ENCODE results near the gene ZFYVE28.

DNA sequence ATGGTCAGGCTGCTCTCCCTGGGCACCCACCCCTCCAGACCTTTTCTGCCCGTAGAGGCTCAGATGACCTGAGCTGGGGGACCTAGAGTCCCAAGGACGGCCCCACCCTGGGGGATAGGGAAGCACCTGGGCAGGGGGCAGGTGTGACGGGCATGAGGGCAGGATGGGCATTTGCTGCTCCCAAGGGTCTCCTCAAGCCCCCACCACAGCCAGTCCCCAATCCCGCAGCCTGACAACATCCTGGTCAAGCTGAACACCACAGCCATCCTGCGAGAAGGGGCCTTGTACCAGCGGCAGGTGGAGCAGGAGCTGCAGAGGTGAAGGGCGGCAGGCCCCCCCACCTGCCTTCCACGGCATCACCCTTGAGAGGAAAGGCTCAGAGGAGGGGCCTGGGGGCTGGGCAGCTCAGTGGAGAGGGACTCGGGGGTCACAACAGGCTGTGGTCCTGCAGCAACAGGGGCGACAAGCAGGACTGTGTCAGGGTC lies 32.6 kb upstream of the ZFYVE28 start:
- no peak for TF ChIP-seq EZH2 (IDR thresholded peaks at IDR 0.05; ENCODE audit: low read depth)
- TF ChIP-seq, protein P1, sequence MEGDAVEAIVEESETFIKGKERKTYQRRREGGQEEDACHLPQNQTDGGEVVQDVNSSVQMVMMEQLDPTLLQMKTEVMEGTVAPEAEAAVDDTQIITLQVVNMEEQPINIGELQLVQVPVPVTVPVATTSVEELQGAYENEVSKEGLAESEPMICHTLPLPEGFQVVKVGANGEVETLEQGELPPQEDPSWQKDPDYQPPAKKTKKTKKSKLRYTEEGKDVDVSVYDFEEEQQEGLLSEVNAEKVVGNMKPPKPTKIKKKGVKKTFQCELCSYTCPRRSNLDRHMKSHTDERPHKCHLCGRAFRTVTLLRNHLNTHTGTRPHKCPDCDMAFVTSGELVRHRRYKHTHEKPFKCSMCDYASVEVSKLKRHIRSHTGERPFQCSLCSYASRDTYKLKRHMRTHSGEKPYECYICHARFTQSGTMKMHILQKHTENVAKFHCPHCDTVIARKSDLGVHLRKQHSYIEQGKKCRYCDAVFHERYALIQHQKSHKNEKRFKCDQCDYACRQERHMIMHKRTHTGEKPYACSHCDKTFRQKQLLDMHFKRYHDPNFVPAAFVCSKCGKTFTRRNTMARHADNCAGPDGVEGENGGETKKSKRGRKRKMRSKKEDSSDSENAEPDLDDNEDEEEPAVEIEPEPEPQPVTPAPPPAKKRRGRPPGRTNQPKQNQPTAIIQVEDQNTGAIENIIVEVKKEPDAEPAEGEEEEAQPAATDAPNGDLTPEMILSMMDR (conservative IDR thresholded peaks at IDR 0.05): no peak
